A549 (cell line): Measurements from ENCODE around the gene CD80. TPM values are rescaled to one million over a fixed set of nuclear protein-coding genes. Genes with fewer than 3 reads are reported as not detected.

Experiments used
- ATAC-seq, 2 experiments: fragments of 200-7000 bp in 1 of 2; fragments of >200 bp in 1 of 2; cut with Nextera tagmentation in 1 of 2; cut with Tn5 transposase in 1 of 2; 3 replicates each; pipeline versions ENCODE4 v1.8.0 to v1.9.1; 2018 to 2020; ENCODE audit warnings: mild to moderate bottlenecking in 1 of 2, moderate library complexity in 1 of 2
- CTCF ChIA-PET: fragments of 300-600 bp; sonication (Branson Sonifier 250); formaldehyde crosslinking; extraction: SDS; loops from one replicate; lab custom pipeline; 2021; ENCODE audit warnings: antibody characterized with exemption, inconsistent platforms; lab: Yijun Ruan, JAX
- POLR2A ChIA-PET: fragments of 350-600 bp; formaldehyde crosslinking; extraction: SDS; loops from one replicate; lab custom pipeline; 2021; ENCODE audit warnings: antibody characterized with exemption, inconsistent platforms; lab: Yijun Ruan, JAX
- DNase-seq, 2 experiments: peaks; one replicate each; pipeline versions ENCODE4 v3.0.0 to v3.0.0-alpha.2; 2011 to 2016; ENCODE audit warnings: low read depth in 1 of 2, low spot score in 1 of 2
- FAIRE-seq: peaks from 2 replicates; lab custom pipeline; 2011; peaks lifted over from hg19 to GRCh38; lab: Jason Lieb, UNC
- H3K27ac ChIP-seq, 2 experiments: fragments of >200 bp; sonication (Bioruptor Twin); formaldehyde crosslinking; 3 replicates each; pipeline ENCODE4 v1.5.1; 2016 to 2017
- H3K4me1 ChIP-seq: fragments of >200 bp; sonication (Bioruptor Twin); formaldehyde crosslinking; 3 replicates; pipeline ENCODE4 v1.6.1; 2016
- H3K4me2 ChIP-seq: fragments of >200 bp; sonication (Bioruptor Twin); formaldehyde crosslinking; 3 replicates; pipeline ENCODE4 v1.6.1; 2016
- H3K4me3 ChIP-seq: fragments of >200 bp; sonication (Bioruptor Twin); formaldehyde crosslinking; 3 replicates; pipeline ENCODE4 v1.5.1; 2016
- H3K9me3 ChIP-seq: fragments of >200 bp; sonication (Bioruptor Twin); formaldehyde crosslinking; 3 replicates; pipeline ENCODE4 v1.6.1; 2016
- ATOH8 ChIP-seq: fragments of 250-450 bp; sonication (Bioruptor Pico); IDR thresholded peaks from 2 replicates; pipeline ENCODE4 v1.5.0; 2020; ENCODE audit warnings: low read depth, mild to moderate bottlenecking, moderate library complexity
- BHLHE40 ChIP-seq: IDR thresholded peaks from 2 replicates; pipeline ENCODE4 v1.6.1; 2012; ENCODE audit warnings: low read depth, low read length, inconsistent platforms
- CBX8 ChIP-seq: fragments of 200-600 bp; sonication (generic); IDR thresholded peaks from 2 replicates; pipeline ENCODE4 v1.6.1; 2016
- CEBPB ChIP-seq, 2 experiments: fragments of >200 bp in 1 of 2; sonication (Bioruptor Twin) in 1 of 2; formaldehyde crosslinking in 1 of 2; IDR thresholded peaks; 2 replicates each; pipeline ENCODE4 v1.6.1; 2012 to 2016
- CHD2 ChIP-seq: fragments of 150-350 bp; IDR thresholded peaks from 2 replicates; pipeline ENCODE4 v1.6.1; 2014; ENCODE audit warnings: low read length; ENCODE audit not compliant: partially characterized antibody
- EHF ChIP-seq: fragments of 250-450 bp; sonication (Bioruptor Pico); IDR thresholded peaks from 2 replicates; pipeline ENCODE4 v1.5.0; 2020; ENCODE audit warnings: mild to moderate bottlenecking
- EHMT2 ChIP-seq: fragments of 200-600 bp; sonication (generic); IDR thresholded peaks from 2 replicates; pipeline ENCODE4 v1.6.1; 2016; ENCODE audit warnings: antibody characterized with exemption, low read depth, mild to moderate bottlenecking, moderate library complexity
- EP300 ChIP-seq, 2 experiments: fragments of >200 bp; sonication (Bioruptor Twin); formaldehyde crosslinking; IDR thresholded peaks; 2 replicates in 1 of 2; 3 replicates in 1 of 2; pipeline ENCODE4 v1.6.1; 2016 to 2017
- HES2 ChIP-seq: fragments of >200 bp; sonication (Bioruptor Twin); formaldehyde crosslinking; IDR thresholded peaks from 2 replicates; pipeline ENCODE4 v1.6.1; 2016
- HOXB13 ChIP-seq: fragments of 250-450 bp; sonication (Bioruptor Pico); IDR thresholded peaks from 2 replicates; pipeline ENCODE4 v1.5.0; 2020; ENCODE audit warnings: low read depth, mild to moderate bottlenecking, moderate library complexity
- HOXB5 ChIP-seq: fragments of 250-450 bp; sonication (Bioruptor Pico); IDR thresholded peaks from 2 replicates; pipeline ENCODE4 v1.5.0; 2020; ENCODE audit warnings: mild to moderate bottlenecking, moderate library complexity
- JUN ChIP-seq, 2 experiments: fragments of >200 bp; sonication (Bioruptor Twin); formaldehyde crosslinking; IDR thresholded peaks; 2 replicates in 1 of 2; 3 replicates in 1 of 2; pipeline ENCODE4 v1.6.1; 2016 to 2017
- KDM5A ChIP-seq: fragments of 200-600 bp; sonication (generic); IDR thresholded peaks from 2 replicates; pipeline ENCODE4 v1.6.1; 2016; ENCODE audit warnings: antibody characterized with exemption, mild to moderate bottlenecking
- MAFK ChIP-seq: fragments of 450-650 bp; IDR thresholded peaks from 2 replicates; pipeline ENCODE4 v1.6.1; 2014; ENCODE audit not compliant: partially characterized antibody
- MAX ChIP-seq: IDR thresholded peaks from 2 replicates; pipeline ENCODE4 v1.6.1; 2012
- MYC ChIP-seq: IDR thresholded peaks from 2 replicates; pipeline ENCODE4 v1.6.1; 2012; ENCODE audit warnings: mild to moderate bottlenecking, inconsistent platforms, low read length, improper control_type of control experiment, borderline replicate concordance
- NFE2L2 ChIP-seq: fragments of 150-350 bp; conservative IDR thresholded peaks from 2 replicates; pipeline ENCODE4 v1.6.1; 2014; ENCODE audit warnings: low read length
- NPAS2 ChIP-seq: fragments of 250-450 bp; sonication (Bioruptor Pico); IDR thresholded peaks from 2 replicates; pipeline ENCODE4 v1.8.0; 2022; ENCODE audit warnings: mild to moderate bottlenecking, moderate library complexity, borderline replicate concordance
- RARB ChIP-seq: fragments of 250-450 bp; sonication (Bioruptor Pico); IDR thresholded peaks from 2 replicates; pipeline ENCODE4 v1.8.0; 2021; ENCODE audit warnings: mild to moderate bottlenecking, moderate library complexity
- RCOR1 ChIP-seq: fragments of 150-350 bp; IDR thresholded peaks from 2 replicates; pipeline ENCODE4 v1.6.1; 2014; ENCODE audit warnings: antibody characterized with exemption, low read length, low read depth
- REST ChIP-seq: fragments of 200-600 bp; sonication (generic); IDR thresholded peaks from 2 replicates; pipeline ENCODE4 v1.6.1; 2016; ENCODE audit warnings: antibody characterized with exemption, mild to moderate bottlenecking, moderate library complexity
- SMC3 ChIP-seq: fragments of >200 bp; sonication (Bioruptor Twin); formaldehyde crosslinking; IDR thresholded peaks from 3 replicates; pipeline ENCODE4 v1.6.1; 2018; ENCODE audit warnings: inconsistent platforms
- TP53 ChIP-seq: fragments of 250-450 bp; sonication (Bioruptor Pico); IDR thresholded peaks from 2 replicates; pipeline ENCODE4 v1.5.0; 2021; ENCODE audit warnings: mild to moderate bottlenecking, moderate library complexity
- ZC3H11A ChIP-seq: fragments of 450-650 bp; IDR thresholded peaks from 2 replicates; pipeline ENCODE4 v1.6.1; 2014; ENCODE audit warnings: antibody characterized with exemption, mild to moderate bottlenecking
- WGBS: methylation state at CpG from one replicate; pipeline ENCODE4 v1.1.6; 2017; ENCODE audit errors: missing lambda C conversion rate; 5-methylcytosine and 5-hydroxymethylcytosine counted together
- polyA plus RNA-seq, 4 experiments: library from polyadenylated mRNA; depleted of rRNA in 3 of 4; stranded (reverse); fragments of >200 nt; fragmentation: RNase III in 1 of 4; extraction: RNeasy Plus Mini Kit Qiagen cat#74134 plus additional on column Dnase treatment in 1 of 4; gene quantifications; 2 replicates in 3 of 4; 3 replicates in 1 of 4; pipeline ENCODE4 v1.2.3, GENCODE V29; 2011 to 2017
- TF ChIP-seq, protein P1 (sequence below): IDR thresholded peaks from 2 replicates; pipeline ENCODE4 v1.6.1; 2012; ENCODE audit warnings: low read depth, borderline replicate concordance
- TF ChIP-seq, protein P2 (sequence below): fragments of 450-650 bp; IDR thresholded peaks from 2 replicates; pipeline ENCODE4 v1.6.1; 2014; ENCODE audit warnings: antibody characterized with exemption
- TF ChIP-seq, protein P3 (sequence below): fragments of >200 bp; sonication (Bioruptor Twin); formaldehyde crosslinking; IDR thresholded peaks from 3 replicates; pipeline ENCODE4 v1.6.1; 2016

CD80 gene
- polyA plus RNA-seq, 2 of the 4 experiments (the other 2 are of a cell fraction): 0.08 TPM; not detected in 1

DNA sequence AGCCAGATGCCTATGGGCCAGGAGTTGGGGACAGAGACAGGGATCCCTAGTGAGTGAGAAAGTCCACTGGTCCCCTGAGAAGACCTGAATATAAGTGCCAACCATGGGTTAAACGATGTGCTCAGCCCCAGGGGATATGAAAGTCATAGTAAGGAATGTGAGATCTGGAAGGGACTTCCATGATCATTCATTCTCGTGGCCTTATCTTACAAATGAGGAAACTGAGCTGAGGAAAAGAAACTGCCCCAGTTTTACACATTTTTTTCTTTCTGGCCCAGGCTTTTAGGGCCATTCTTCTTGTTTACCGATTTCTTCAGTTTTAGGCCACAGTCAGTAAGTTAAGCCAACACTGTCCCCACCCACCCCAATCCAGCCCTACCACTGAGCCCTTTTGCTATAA lies 11.1 kb downstream of the CD80 start:
- Histone ChIP-seq H3K4me3 (no peak overlapping the region), H3K4me2 (no peak overlapping the region), H3K27ac (no peak overlapping the region), H3K9me3 (no peaks in the 10 kb centered on the region), H3K4me1 (no peaks in the 10 kb centered on the region)
- no peak for TF ChIP-seq RCOR1
- TF ChIP-seq EP300 (IDR thresholded peaks at IDR 0.05): no peak
- TF ChIP-seq CHD2: no peak
- no peak for TF ChIP-seq MYC
- TF ChIP-seq, protein P1, sequence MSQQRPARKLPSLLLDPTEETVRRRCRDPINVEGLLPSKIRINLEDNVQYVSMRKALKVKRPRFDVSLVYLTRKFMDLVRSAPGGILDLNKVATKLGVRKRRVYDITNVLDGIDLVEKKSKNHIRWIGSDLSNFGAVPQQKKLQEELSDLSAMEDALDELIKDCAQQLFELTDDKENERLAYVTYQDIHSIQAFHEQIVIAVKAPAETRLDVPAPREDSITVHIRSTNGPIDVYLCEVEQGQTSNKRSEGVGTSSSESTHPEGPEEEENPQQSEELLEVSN: no peak
- TF ChIP-seq CBX8: no peak
- no peak for TF ChIP-seq MAFK
- TF ChIP-seq MAX: no peak
- TF ChIP-seq TP53 (CRISPR knock-in tag): no peak
- TF ChIP-seq ZC3H11A: no peak
- TF ChIP-seq SMC3: no peak
- no peak for TF ChIP-seq RARB (CRISPR knock-in tag)
- TF ChIP-seq EHMT2: no peak
- no peak for TF ChIP-seq EHF (CRISPR knock-in tag)
- no peak for TF ChIP-seq ATOH8 (CRISPR knock-in tag)
- TF ChIP-seq, protein P2, sequence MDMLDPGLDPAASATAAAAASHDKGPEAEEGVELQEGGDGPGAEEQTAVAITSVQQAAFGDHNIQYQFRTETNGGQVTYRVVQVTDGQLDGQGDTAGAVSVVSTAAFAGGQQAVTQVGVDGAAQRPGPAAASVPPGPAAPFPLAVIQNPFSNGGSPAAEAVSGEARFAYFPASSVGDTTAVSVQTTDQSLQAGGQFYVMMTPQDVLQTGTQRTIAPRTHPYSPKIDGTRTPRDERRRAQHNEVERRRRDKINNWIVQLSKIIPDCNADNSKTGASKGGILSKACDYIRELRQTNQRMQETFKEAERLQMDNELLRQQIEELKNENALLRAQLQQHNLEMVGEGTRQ: no peak
- no peak for TF ChIP-seq KDM5A
- no peak for TF ChIP-seq NPAS2 (CRISPR knock-in tag)
- TF ChIP-seq REST: no peak
- ChIA-PET CTCF (no interaction called here), POLR2A (no interaction called here)
- FAIRE-seq: no peak
- ATAC-seq: no peak
- DNase-seq: no peak
- 30% methylated on average over 3 of the region's 3 CpGs for WGBS

GRCh38 chr3:119547227-119547626 lies 12.2 kb downstream of the CD80 start:
- H3K4me2 ChIP-seq: no peak overlapping the region
- POLR2A ChIA-PET: no interaction called here
- CTCF ChIA-PET: interaction anchor here (0.9 to 1.2 kb wide), 2 partner anchors 13 to 141 kb away, joined by 3 to 4 read pairs; no protein-coding TSS in a partner anchor
- H3K4me3 ChIP-seq: no peak overlapping the region
- WGBS: 52% methylated on average over 1 of the region's 1 CpG
- no peaks in the 10 kb centered on the region for H3K4me1 ChIP-seq
- no peak for ATAC-seq
- H3K9me3 ChIP-seq: 0 out of 3 replicates have a peak, but pooled peaks cover 3% of the 10 kb centered on the region
- no peak overlapping the region for H3K27ac ChIP-seq
- DNase-seq: no peak
- FAIRE-seq: no peak
- TF ChIP-seq, protein P3, sequence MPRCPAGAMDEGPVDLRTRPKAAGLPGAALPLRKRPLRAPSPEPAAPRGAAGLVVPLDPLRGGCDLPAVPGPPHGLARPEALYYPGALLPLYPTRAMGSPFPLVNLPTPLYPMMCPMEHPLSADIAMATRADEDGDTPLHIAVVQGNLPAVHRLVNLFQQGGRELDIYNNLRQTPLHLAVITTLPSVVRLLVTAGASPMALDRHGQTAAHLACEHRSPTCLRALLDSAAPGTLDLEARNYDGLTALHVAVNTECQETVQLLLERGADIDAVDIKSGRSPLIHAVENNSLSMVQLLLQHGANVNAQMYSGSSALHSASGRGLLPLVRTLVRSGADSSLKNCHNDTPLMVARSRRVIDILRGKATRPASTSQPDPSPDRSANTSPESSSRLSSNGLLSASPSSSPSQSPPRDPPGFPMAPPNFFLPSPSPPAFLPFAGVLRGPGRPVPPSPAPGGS: no peak
- TF ChIP-seq ZC3H11A (no peak), KDM5A (no peak), JUN (IDR thresholded peaks at IDR 0.05) (no peak), HOXB5 (CRISPR knock-in tag) (no peak), REST (no peak), NPAS2 (CRISPR knock-in tag) (no peak), EHMT2 (no peak), HES2 (no peak), NFE2L2 (no peak), HOXB13 (CRISPR knock-in tag) (no peak), BHLHE40 (no peak), CEBPB (IDR thresholded peaks at IDR 0.05) (no peak)
